A549 (cell line): ENCODE results near the gene ETFB. TPM values are rescaled to one million over a fixed set of nuclear protein-coding genes. Genes with fewer than 3 reads are reported as not detected.
A peak's percentile ranks its signal among the peaks of the same experiment; 100 is the strongest.

ENCODE experiments used
- ATAC-seq, 2 experiments: fragments of 200-7000 bp in 1 of 2; fragments of >200 bp in 1 of 2; cut with Nextera tagmentation in 1 of 2; cut with Tn5 transposase in 1 of 2; 3 replicates each; pipeline versions ENCODE4 v1.8.0 to v1.9.1; 2018 to 2020; ENCODE audit warnings: mild to moderate bottlenecking in 1 of 2, moderate library complexity in 1 of 2
- CTCF ChIA-PET: fragments of 300-600 bp; sonication (Branson Sonifier 250); formaldehyde crosslinking; extraction: SDS; loops from one replicate; lab custom pipeline; 2021; ENCODE audit warnings: antibody characterized with exemption, inconsistent platforms; lab: Yijun Ruan, JAX
- POLR2A ChIA-PET: fragments of 350-600 bp; formaldehyde crosslinking; extraction: SDS; loops from one replicate; lab custom pipeline; 2021; ENCODE audit warnings: antibody characterized with exemption, inconsistent platforms; lab: Yijun Ruan, JAX
- DNase-seq, 2 experiments: peaks; one replicate each; pipeline versions ENCODE4 v3.0.0 to v3.0.0-alpha.2; 2011 to 2016; ENCODE audit warnings: low read depth in 1 of 2, low spot score in 1 of 2
- FAIRE-seq: peaks from 2 replicates; lab custom pipeline; 2011; peaks lifted over from hg19 to GRCh38; lab: Jason Lieb, UNC
- H3K27ac ChIP-seq, 2 experiments: fragments of >200 bp; sonication (Bioruptor Twin); formaldehyde crosslinking; 3 replicates each; pipeline ENCODE4 v1.5.1; 2016 to 2017
- H3K4me1 ChIP-seq: fragments of >200 bp; sonication (Bioruptor Twin); formaldehyde crosslinking; 3 replicates; pipeline ENCODE4 v1.6.1; 2016
- H3K4me2 ChIP-seq: fragments of >200 bp; sonication (Bioruptor Twin); formaldehyde crosslinking; 3 replicates; pipeline ENCODE4 v1.6.1; 2016
- H3K4me3 ChIP-seq: fragments of >200 bp; sonication (Bioruptor Twin); formaldehyde crosslinking; 3 replicates; pipeline ENCODE4 v1.5.1; 2016
- H3K9me3 ChIP-seq: fragments of >200 bp; sonication (Bioruptor Twin); formaldehyde crosslinking; 3 replicates; pipeline ENCODE4 v1.6.1; 2016
- CBX2 ChIP-seq: fragments of 200-600 bp; sonication (generic); IDR thresholded peaks from 2 replicates; pipeline ENCODE4 v1.6.1; 2016; ENCODE audit warnings: low read depth, mild to moderate bottlenecking, borderline replicate concordance
- CHD2 ChIP-seq: fragments of 150-350 bp; IDR thresholded peaks from 2 replicates; pipeline ENCODE4 v1.6.1; 2014; ENCODE audit warnings: low read length; ENCODE audit not compliant: partially characterized antibody
- FOSB ChIP-seq: fragments of 250-450 bp; sonication (Bioruptor Pico); IDR thresholded peaks from 2 replicates; pipeline ENCODE4 v1.5.0; 2020; ENCODE audit warnings: mild to moderate bottlenecking, moderate library complexity
- GATA3 ChIP-seq: IDR thresholded peaks from 2 replicates; pipeline ENCODE4 v1.6.1; 2012; ENCODE audit warnings: borderline replicate concordance
- HEYL ChIP-seq: fragments of 250-450 bp; sonication (Bioruptor Pico); IDR thresholded peaks from 2 replicates; pipeline ENCODE4 v1.8.0; 2021; ENCODE audit warnings: mild to moderate bottlenecking, moderate library complexity
- HOXA7 ChIP-seq: fragments of 250-450 bp; sonication (Bioruptor Pico); IDR thresholded peaks from 2 replicates; pipeline ENCODE4 v1.5.0; 2020; ENCODE audit warnings: mild to moderate bottlenecking, moderate library complexity
- JUN ChIP-seq, 2 experiments: fragments of >200 bp; sonication (Bioruptor Twin); formaldehyde crosslinking; IDR thresholded peaks; 2 replicates in 1 of 2; 3 replicates in 1 of 2; pipeline ENCODE4 v1.6.1; 2016 to 2017
- MAZ ChIP-seq: fragments of 150-350 bp; IDR thresholded peaks from 2 replicates; pipeline ENCODE4 v1.6.1; 2014; ENCODE audit warnings: antibody characterized with exemption, low read depth, low read length, borderline replicate concordance
- NR3C1 ChIP-seq: fragments of >200 bp; sonication (Bioruptor Twin); formaldehyde crosslinking; IDR thresholded peaks from 3 replicates; pipeline ENCODE4 v1.6.1; 2017
- PBX3 ChIP-seq: IDR thresholded peaks from 2 replicates; pipeline ENCODE4 v1.6.1; 2012
- POLR2A ChIP-seq: IDR thresholded peaks from 2 replicates; pipeline ENCODE4 v1.6.1; 2012; ENCODE audit warnings: mild to moderate bottlenecking, low read length
- RAD21 ChIP-seq, 2 experiments: fragments of >200 bp in 1 of 2; sonication (Bioruptor Twin) in 1 of 2; formaldehyde crosslinking in 1 of 2; IDR thresholded peaks in 1 of 2; conservative IDR thresholded peaks in 1 of 2; 2 replicates in 1 of 2; 3 replicates in 1 of 2; pipeline ENCODE4 v1.6.1; 2012 to 2018; ENCODE audit warnings: inconsistent platforms in 1 of 2
- SMC3 ChIP-seq: fragments of >200 bp; sonication (Bioruptor Twin); formaldehyde crosslinking; IDR thresholded peaks from 3 replicates; pipeline ENCODE4 v1.6.1; 2018; ENCODE audit warnings: inconsistent platforms
- SREBF2 ChIP-seq: fragments of 450-650 bp; IDR thresholded peaks from 2 replicates; pipeline ENCODE4 v1.6.1; 2014; ENCODE audit warnings: mild to moderate bottlenecking, moderate library complexity
- TP53 ChIP-seq: fragments of 250-450 bp; sonication (Bioruptor Pico); IDR thresholded peaks from 2 replicates; pipeline ENCODE4 v1.5.0; 2021; ENCODE audit warnings: mild to moderate bottlenecking, moderate library complexity
- USF2 ChIP-seq: fragments of 450-650 bp; IDR thresholded peaks from 2 replicates; pipeline ENCODE4 v1.6.1; 2014; ENCODE audit warnings: antibody characterized with exemption
- ZNF302 ChIP-seq: fragments of 250-450 bp; sonication (Bioruptor Pico); IDR thresholded peaks from 2 replicates; pipeline ENCODE4 v1.9.0; 2021; ENCODE audit warnings: inconsistent platforms, mild to moderate bottlenecking, moderate library complexity
- ZSCAN20 ChIP-seq: fragments of 250-450 bp; sonication (Bioruptor Pico); IDR thresholded peaks from 2 replicates; pipeline ENCODE4 v1.8.0; 2022; ENCODE audit warnings: mild to moderate bottlenecking, moderate library complexity
- WGBS: methylation state at CpG from one replicate; pipeline ENCODE4 v1.1.6; 2017; ENCODE audit errors: missing lambda C conversion rate; 5-methylcytosine and 5-hydroxymethylcytosine counted together
- polyA plus RNA-seq, 4 experiments: library from polyadenylated mRNA; depleted of rRNA in 3 of 4; stranded (reverse); fragments of >200 nt; fragmentation: RNase III in 1 of 4; extraction: RNeasy Plus Mini Kit Qiagen cat#74134 plus additional on column Dnase treatment in 1 of 4; gene quantifications; 2 replicates in 3 of 4; 3 replicates in 1 of 4; pipeline ENCODE4 v1.2.3, GENCODE V29; 2011 to 2017
- TF ChIP-seq, protein P1 (sequence below): fragments of >200 bp; sonication (Bioruptor Twin); formaldehyde crosslinking; IDR thresholded peaks from 2 replicates; pipeline ENCODE4 v1.6.1; 2016
- TF ChIP-seq, protein P2 (sequence below): IDR thresholded peaks from 2 replicates; pipeline ENCODE4 v1.6.1; 2012; ENCODE audit warnings: low read depth, borderline replicate concordance

The ETFB gene
- polyA plus RNA-seq, 2 of the 4 experiments (the other 2 are of a cell fraction), result 149 to 267 TPM

DNA sequence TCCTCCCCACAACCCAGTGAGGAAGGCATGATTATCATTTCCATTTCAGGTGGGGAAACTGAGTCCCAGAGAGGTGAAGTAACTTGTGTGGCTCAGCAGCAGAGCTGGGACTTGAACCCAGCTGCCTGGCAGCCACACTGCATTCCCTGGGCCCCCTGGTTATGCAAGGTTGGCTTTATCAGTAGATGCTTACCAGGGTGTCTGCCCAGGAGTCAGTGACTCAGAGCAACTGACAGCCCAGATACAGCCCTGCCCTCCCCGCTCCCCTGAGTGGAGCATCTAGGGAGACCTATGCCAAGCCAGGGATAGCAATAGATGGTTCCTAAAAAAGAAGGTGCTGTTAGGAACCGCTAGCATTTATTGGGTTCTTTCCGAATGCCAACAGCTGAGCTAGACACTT is 48.8 kb downstream of the ETFB start (continued):
- no peak for TF ChIP-seq TP53 (CRISPR knock-in tag)
- TF ChIP-seq CBX2, result no peak
- no peak for TF ChIP-seq SMC3
- TF ChIP-seq SREBF2, result no peak

DNA sequence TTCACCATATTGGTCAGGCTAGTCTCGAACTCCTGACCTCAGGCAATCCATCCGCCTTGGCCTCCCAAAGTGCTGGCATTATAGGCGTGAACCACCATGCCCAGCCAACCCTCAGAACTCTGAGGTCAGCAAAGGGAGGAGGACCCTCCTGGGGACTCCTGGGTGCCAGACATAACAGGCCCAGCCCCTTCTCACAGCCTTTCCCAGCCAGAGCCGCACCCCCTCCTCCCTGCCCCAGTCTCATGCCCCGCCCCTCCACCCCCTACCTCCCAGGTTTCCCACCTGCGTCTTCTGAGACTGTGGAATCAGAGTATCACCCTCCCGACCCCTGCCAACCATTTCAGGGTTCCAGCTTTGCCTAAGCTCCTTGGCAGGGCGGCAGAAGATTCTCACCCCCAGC is 49.5 kb downstream of the ETFB start:
- H3K4me3 ChIP-seq, result no peak overlapping the region
- no peak for DNase-seq

DNA sequence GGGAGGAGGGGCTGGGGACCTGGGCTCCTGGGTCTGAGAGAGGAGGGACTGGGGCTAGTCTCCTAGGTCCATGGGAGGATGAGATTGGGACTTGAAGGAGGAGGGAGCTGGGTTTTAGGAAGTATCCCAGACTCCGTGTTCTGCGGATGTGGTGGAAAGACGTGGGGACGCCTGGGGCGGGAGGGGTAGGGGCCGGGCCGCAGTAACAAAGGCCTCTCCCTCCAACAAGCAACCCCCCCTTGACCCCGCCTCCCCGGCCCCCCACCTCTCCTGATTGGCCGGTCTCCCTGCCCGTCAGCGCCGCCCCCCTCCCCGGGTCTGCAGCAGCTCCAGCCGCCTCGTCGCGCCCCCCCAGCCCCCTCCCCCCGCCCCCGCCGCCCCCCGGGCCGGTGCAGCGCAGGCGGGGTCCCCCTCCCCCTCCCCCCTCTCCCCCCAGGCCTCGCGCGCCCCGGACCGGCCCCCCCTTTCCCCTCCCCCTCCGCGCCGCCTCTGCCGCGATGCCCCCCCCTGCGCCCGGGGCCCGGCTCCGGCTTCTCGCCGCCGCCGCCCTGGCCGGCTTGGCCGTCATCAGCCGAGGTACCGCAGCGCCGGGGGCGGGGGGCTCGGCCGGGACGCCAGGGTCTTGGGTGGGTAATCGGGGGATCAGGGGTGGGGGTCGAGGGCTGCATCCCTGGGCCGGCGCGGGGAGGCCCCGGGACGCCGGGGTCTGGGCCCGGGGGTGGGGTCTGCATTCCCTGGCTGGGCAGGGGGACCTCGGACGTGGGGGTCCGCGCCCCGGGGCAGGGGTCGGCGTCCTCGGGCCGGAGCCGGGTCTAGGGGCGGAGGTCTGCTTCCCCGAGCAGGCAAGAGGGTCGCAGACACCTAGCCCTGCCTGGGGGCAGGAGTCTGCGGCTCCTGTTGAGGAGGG is 54.6 kb downstream of the ETFB start, which contains the start of gene IGLON5:
Gene IGLON5, plus strand, starts transcription at position 294 of the 907 bp plus-strand sequence. Its CDS starts 204 bp downstream, at position 498.
- no peak for ATAC-seq
- TF ChIP-seq RAD21 (conservative IDR thresholded peaks at IDR 0.05 in 1 of 2, IDR thresholded peaks at IDR 0.05 in 1 of 2), result no peak
- no peak for TF ChIP-seq PBX3
- no peak for TF ChIP-seq GATA3
- TF ChIP-seq HEYL (CRISPR knock-in tag), result no peak
- no peak for TF ChIP-seq SMC3
- no peak for TF ChIP-seq JUN (IDR thresholded peaks at IDR 0.05)
- TF ChIP-seq, all 56 proteins: peak for 0
- ChIA-PET CTCF (no interaction called here), POLR2A (no interaction called here)
- no peaks in the 10 kb centered on the region for H3K4me1 ChIP-seq
- H3K9me3 ChIP-seq, result peaks cover 26% of the 10 kb centered on the region
- 8% methylated on average over 8 of the region's 76 CpGs for WGBS
- H3K27ac ChIP-seq, result peak within 1 kb of the TSS in 1 of 2 experiments; percentile 62; a peak in 2 of 6 replicates
- peak within 1 kb of the TSS; percentile 60 for H3K4me2 ChIP-seq
- H3K4me3 ChIP-seq, result peak within 1 kb of the TSS; percentile 25; the same call in 2 of the 3 replicates
- DNase-seq (no peak), FAIRE-seq (no peak)

More for the DNA sequence above, 49.5 kb downstream of the ETFB start:
- no peak for ATAC-seq
- Histone ChIP-seq H3K27ac (no peak overlapping the region), H3K4me1 (no peaks in the 10 kb centered on the region; the same call in 2 of the 3 replicates), H3K4me2 (no peak overlapping the region), H3K9me3 (peaks cover 10% of the 10 kb centered on the region)
- no peak for FAIRE-seq
- POLR2A ChIA-PET, result no interaction called here
- TF ChIP-seq POLR2A, result no peak
- TF ChIP-seq USF2, result no peak
- no peak for TF ChIP-seq TP53 (CRISPR knock-in tag)
- TF ChIP-seq, protein P1, sequence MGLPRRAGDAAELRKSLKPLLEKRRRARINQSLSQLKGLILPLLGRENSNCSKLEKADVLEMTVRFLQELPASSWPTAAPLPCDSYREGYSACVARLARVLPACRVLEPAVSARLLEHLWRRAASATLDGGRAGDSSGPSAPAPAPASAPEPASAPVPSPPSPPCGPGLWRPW, result no peak
- no peak for TF ChIP-seq FOSB
- no peak for TF ChIP-seq ZNF302 (CRISPR knock-in tag)
- CTCF ChIA-PET, result no interaction called here
- 31% methylated on average over 7 of the region's 8 CpGs for WGBS

GRCh38 chr19:51305479-51305878 is 60.7 kb downstream of the ETFB start:
- H3K27ac ChIP-seq, result no peak overlapping the region
- H3K4me3 ChIP-seq, result no peak overlapping the region
- WGBS, result 5% methylated on average over 3 of the region's 3 CpGs
- no peak for DNase-seq
- TF ChIP-seq NR3C1, result no peak
- no peak for TF ChIP-seq HOXA7 (CRISPR knock-in tag)
- TF ChIP-seq, protein P2, sequence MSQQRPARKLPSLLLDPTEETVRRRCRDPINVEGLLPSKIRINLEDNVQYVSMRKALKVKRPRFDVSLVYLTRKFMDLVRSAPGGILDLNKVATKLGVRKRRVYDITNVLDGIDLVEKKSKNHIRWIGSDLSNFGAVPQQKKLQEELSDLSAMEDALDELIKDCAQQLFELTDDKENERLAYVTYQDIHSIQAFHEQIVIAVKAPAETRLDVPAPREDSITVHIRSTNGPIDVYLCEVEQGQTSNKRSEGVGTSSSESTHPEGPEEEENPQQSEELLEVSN, result no peak
- no peak for TF ChIP-seq ZSCAN20 (CRISPR knock-in tag)
- no peak for TF ChIP-seq CHD2
- no peak for TF ChIP-seq MAZ
- TF ChIP-seq, all 56 proteins: peak for 0
- H3K4me1 ChIP-seq, result no peaks in the 10 kb centered on the region
- ChIA-PET POLR2A (no interaction called here), CTCF (interaction anchor here (1.1 to 1.4 kb wide), 2 partner anchors 10 to 34 kb away, joined by 3 to 6 read pairs; no protein-coding TSS in a partner anchor)
- peaks cover 28% of the 10 kb centered on the region; the same call in 2 of the 3 replicates for H3K9me3 ChIP-seq
- no peak overlapping the region for H3K4me2 ChIP-seq
- ATAC-seq (no peak), FAIRE-seq (no peak)
